SJSA1 (cell line): ENCODE measurements around the gene TAF6. TPM values are rescaled to one million over a fixed set of nuclear protein-coding genes. Genes with fewer than 3 reads are reported as not detected.
A peak's percentile ranks its signal among the peaks of the same experiment; 100 is the strongest.

Source experiments
- DNase-seq, 2 experiments: peaks; one replicate each; pipeline ENCODE4 v3.0.0-alpha.2; 2015 to 2020; ENCODE audit warnings: low spot score in 2 of 2, low read depth in 1 of 2
- H3K27ac ChIP-seq: fragments of 250-450 bp; sonication (Bioruptor Pico); 2 replicates; pipeline ENCODE4 v1.5.1; 2020; ENCODE audit warnings: mild to moderate bottlenecking, moderate library complexity
- H3K27me3 ChIP-seq: fragments of 250-450 bp; sonication (Bioruptor Pico); replicated peaks from 2 replicates; pipeline ENCODE4 v1.5.1; 2020; ENCODE audit warnings: mild to moderate bottlenecking, moderate library complexity
- H3K36me3 ChIP-seq: fragments of 250-450 bp; sonication (Bioruptor Pico); 2 replicates; pipeline ENCODE4 v1.5.1; 2020; ENCODE audit warnings: mild to moderate bottlenecking
- H3K4me1 ChIP-seq: fragments of 250-450 bp; sonication (Bioruptor Pico); replicated peaks from 2 replicates; pipeline ENCODE4 v1.6.1; 2021; ENCODE audit warnings: mild to moderate bottlenecking
- H3K4me3 ChIP-seq: fragments of 250-450 bp; sonication (Bioruptor Pico); 2 replicates; pipeline ENCODE4 v1.5.1; 2020; ENCODE audit warnings: mild to moderate bottlenecking
- H3K9me3 ChIP-seq: fragments of 250-450 bp; sonication (Bioruptor Pico); replicated peaks from 2 replicates; pipeline ENCODE4 v1.5.1; 2020; ENCODE audit warnings: mild to moderate bottlenecking
- total RNA-seq: library from RNA; depleted of rRNA; stranded (reverse); fragments of >200 nt; shearing (Covaris generic); gene quantifications from 2 replicates; pipeline ENCODE4 v1.2.3, GENCODE V29; 2014

The TAF6 gene
- total RNA-seq, 1 experiment from 2014 or later = 35.3 TPM

- H3K4me1 ChIP-seq = peaks cover 52% of the 10 kb centered on the region
- H3K9me3 ChIP-seq = no peaks in the 10 kb centered on the region
- H3K36me3 ChIP-seq = peaks cover 48% of the 10 kb centered on the region
- H3K27me3 ChIP-seq = no peaks in the 10 kb centered on the region
- H3K27ac ChIP-seq = peak within 1 kb of the TSS; percentile 84
- H3K4me3 ChIP-seq = peak within 1 kb of the TSS; percentile 66
- peak; percentile 82 to 87 for DNase-seq
Observed at GRCh38 chr7:100088621-100089457, 30.3 kb downstream of the TAF6 start, which contains the start of gene COPS6. COPS6 (plus strand) TSS chr7:100088969; CDS start chr7:100088991, 22 bp downstream.

- Histone ChIP-seq H3K36me3 (peaks cover 41% of the 10 kb centered on the region), H3K4me3 (peak overlapping the region; percentile 66), H3K27me3 (no peaks in the 10 kb centered on the region), H3K9me3 (no peaks in the 10 kb centered on the region), H3K4me1 (peaks cover 52% of the 10 kb centered on the region), H3K27ac (peak overlapping the region; percentile 84)
- DNase-seq = no peak
Observed at GRCh38 chr7:100088095-100088620, 31.0 kb downstream of the TAF6 start.

- Histone ChIP-seq H3K27me3 (no peaks in the 10 kb centered on the region), H3K4me3 (no peak overlapping the region), H3K4me1 (peaks cover 52% of the 10 kb centered on the region), H3K9me3 (no peaks in the 10 kb centered on the region), H3K27ac (peak overlapping the region; percentile 84), H3K36me3 (peaks cover 32% of the 10 kb centered on the region)
- peak; percentile 83 to 94 for DNase-seq
Observed at GRCh38 chr7:100087055-100087750, 32.0 kb downstream of the TAF6 start.

- no peaks in the 10 kb centered on the region for H3K9me3 ChIP-seq
- H3K36me3 ChIP-seq = peaks cover 21% of the 10 kb centered on the region
- peaks cover 46% of the 10 kb centered on the region for H3K4me1 ChIP-seq
- no peak overlapping the region for H3K27ac ChIP-seq
- DNase-seq = no peak
- H3K4me3 ChIP-seq = no peak overlapping the region
- no peaks in the 10 kb centered on the region for H3K27me3 ChIP-seq
Observed at GRCh38 chr7:100085515-100085914, 33.6 kb downstream of the TAF6 start.

GRCh38 chr7:100082978-100083377, 36.2 kb downstream of the TAF6 start:
- Histone ChIP-seq H3K4me1 (peaks cover 26% of the 10 kb centered on the region), H3K27ac (no peak overlapping the region), H3K9me3 (no peaks in the 10 kb centered on the region), H3K36me3 (peaks cover 29% of the 10 kb centered on the region), H3K27me3 (no peaks in the 10 kb centered on the region), H3K4me3 (no peak overlapping the region)
- DNase-seq = no peak

GRCh38 chr7:100081535-100082102, 37.5 kb downstream of the TAF6 start, which contains the start of gene ZNF3:
ZNF3 (minus strand) TSS chr7:100081723; CDS start chr7:100077357, 4,366 bp downstream.
- H3K27ac ChIP-seq = peak within 1 kb of the TSS; percentile 78
- peak within 1 kb of the TSS; percentile 83 for H3K4me3 ChIP-seq
- H3K4me1 ChIP-seq = peaks cover 12% of the 10 kb centered on the region
- no peaks in the 10 kb centered on the region for H3K27me3 ChIP-seq
- H3K36me3 ChIP-seq = peaks cover 42% of the 10 kb centered on the region
- H3K9me3 ChIP-seq = no peaks in the 10 kb centered on the region
- DNase-seq = peak; percentile 99

- Histone ChIP-seq H3K27me3 (no peaks in the 10 kb centered on the region), H3K4me3 (peak overlapping the region; percentile 83), H3K9me3 (no peaks in the 10 kb centered on the region), H3K27ac (peak overlapping the region; percentile 78), H3K36me3 (peaks cover 48% of the 10 kb centered on the region), H3K4me1 (peaks cover 6% of the 10 kb centered on the region)
- DNase-seq = no peak
Observed at GRCh38 chr7:100080907-100081534, 38.1 kb downstream of the TAF6 start.

GRCh38 chr7:100079024-100079560, 40.1 kb downstream of the TAF6 start:
- DNase-seq = no peak
- peaks cover 5% of the 10 kb centered on the region for H3K4me1 ChIP-seq
- H3K27ac ChIP-seq = no peak overlapping the region
- H3K4me3 ChIP-seq = no peak overlapping the region
- H3K27me3 ChIP-seq = no peaks in the 10 kb centered on the region
- peaks cover 5% of the 10 kb centered on the region; the same call in 1 of the 2 replicates for H3K9me3 ChIP-seq
- peaks cover 67% of the 10 kb centered on the region for H3K36me3 ChIP-seq

- no peak overlapping the region for H3K4me3 ChIP-seq
- peaks cover 17% of the 10 kb centered on the region for H3K9me3 ChIP-seq
- no peak overlapping the region for H3K27ac ChIP-seq
- no peaks in the 10 kb centered on the region for H3K27me3 ChIP-seq
- H3K36me3 ChIP-seq = peaks cover 86% of the 10 kb centered on the region
- no peak for DNase-seq
- peaks cover 4% of the 10 kb centered on the region for H3K4me1 ChIP-seq
Observed at GRCh38 chr7:100077205-100077604, 42.0 kb downstream of the TAF6 start.

GRCh38 chr7:100075418-100075817, 43.7 kb downstream of the TAF6 start:
- no peak overlapping the region for H3K4me3 ChIP-seq
- no peak overlapping the region for H3K27ac ChIP-seq
- H3K4me1 ChIP-seq = no peaks in the 10 kb centered on the region
- no peak for DNase-seq
- H3K36me3 ChIP-seq = peaks cover 99% of the 10 kb centered on the region
- no peaks in the 10 kb centered on the region for H3K27me3 ChIP-seq
- H3K9me3 ChIP-seq = peaks cover 35% of the 10 kb centered on the region

- peaks cover 41% of the 10 kb centered on the region for H3K9me3 ChIP-seq
- DNase-seq = no peak
Observed at GRCh38 chr7:100074841-100075240, 44.3 kb downstream of the TAF6 start.

GRCh38 chr7:100072462-100072861, 46.7 kb downstream of the TAF6 start:
- peaks cover 99% of the 10 kb centered on the region for H3K36me3 ChIP-seq
- no peaks in the 10 kb centered on the region for H3K4me1 ChIP-seq
- no peaks in the 10 kb centered on the region for H3K27me3 ChIP-seq
- peaks cover 43% of the 10 kb centered on the region for H3K9me3 ChIP-seq
- DNase-seq = no peak
- H3K27ac ChIP-seq = no peak overlapping the region
- no peak overlapping the region for H3K4me3 ChIP-seq

More at GRCh38 chr7:100074841-100075240, 44.3 kb downstream of the TAF6 start:
- Histone ChIP-seq H3K36me3 (peaks cover 100% of the 10 kb centered on the region), H3K27me3 (no peaks in the 10 kb centered on the region), H3K4me1 (no peaks in the 10 kb centered on the region), H3K4me3 (no peak overlapping the region), H3K27ac (no peak overlapping the region)
